Retina (tissue), 1 donor: Measurements from ENCODE around the gene CMC1.
A peak's percentile ranks its signal among the peaks of the same experiment; 100 is the strongest.

ENCODE experiments used
- DNase-seq: peaks from one replicate; pipeline ENCODE4 v3.0.0-alpha.2; 2016

Gene CMC1

GRCh38 chr3:28308196-28308595 lies 66.8 kb downstream of the CMC1 start:
- DNase-seq, result no peak

- DNase-seq, result no peak
Observed at GRCh38 chr3:28315711-28316110, 74.3 kb downstream of the CMC1 start.

- DNase-seq, result no peak
Observed at GRCh38 chr3:28316226-28316625, 74.8 kb downstream of the CMC1 start.

- no peak for DNase-seq
Observed at GRCh38 chr3:28317438-28318022, 76.1 kb downstream of the CMC1 start.

- no peak for DNase-seq
Observed at GRCh38 chr3:28320981-28321380, 79.6 kb downstream of the CMC1 start.

- no peak for DNase-seq
Observed at GRCh38 chr3:28322464-28322863, 81.0 kb downstream of the CMC1 start.

- DNase-seq, result peak; percentile 30
Observed at GRCh38 chr3:28326458-28326926, 85.1 kb downstream of the CMC1 start.

GRCh38 chr3:28328188-28329151 lies 87.1 kb downstream of the CMC1 start:
- DNase-seq, result peak; percentile 29

- DNase-seq, result no peak
Observed at GRCh38 chr3:28334552-28334951, 93.1 kb downstream of the CMC1 start.

GRCh38 chr3:28335246-28335645 lies 93.8 kb downstream of the CMC1 start:
- peak; percentile 27 for DNase-seq

- no peak for DNase-seq
Observed at GRCh38 chr3:28337230-28337629, 95.8 kb downstream of the CMC1 start.

- no peak for DNase-seq
Observed at GRCh38 chr3:28343144-28343543, 101.7 kb downstream of the CMC1 start.

GRCh38 chr3:28345690-28346089 lies 104.3 kb downstream of the CMC1 start:
- no peak for DNase-seq

GRCh38 chr3:28347374-28348264 lies 106.2 kb downstream of the CMC1 start:
- DNase-seq, result no peak

- no peak for DNase-seq
Observed at GRCh38 chr3:28348265-28348628, 106.8 kb downstream of the CMC1 start.

GRCh38 chr3:28348629-28349468 lies 107.4 kb downstream of the CMC1 start, which contains the start of the genes AZI2 and ZCWPW2:
AZI2 (minus strand) TSS chr3:28348824; CDS start chr3:28340617, 8,207 bp downstream.
ZCWPW2 (plus strand) TSS chr3:28348721; CDS start chr3:28413069, 64,348 bp downstream.
- peak; percentile 99 for DNase-seq

- no peak for DNase-seq
Observed at GRCh38 chr3:28349469-28350000, 108.1 kb downstream of the CMC1 start.
